Breast epithelium (tissue), 4 donors: ENCODE measurements around the gene ACSS1. TPM values are rescaled to one million over a fixed set of nuclear protein-coding genes. Genes with fewer than 3 reads are reported as not detected.

Experiments used
- DNase-seq, 2 donors: peaks; one replicate each; pipeline ENCODE4 v3.0.0-alpha.2; 2019; ENCODE audit warnings: low spot score in 2 of 2
- H3K27ac ChIP-seq, 2 donors: fragments of 200-600 bp; sonication (generic) in 1 of 2; one replicate each; pipeline ENCODE4 v1.5.1; 2016 to 2019; ENCODE audit warnings: mild to moderate bottlenecking in 1 of 2
- H3K27me3 ChIP-seq, 2 donors: fragments of 200-600 bp; sonication (generic) in 1 of 2; one replicate each; pipeline versions ENCODE4 v1.5.1 to v1.6.0; 2017 to 2019; ENCODE audit warnings: control low read depth in 1 of 2, mild to moderate bottlenecking in 1 of 2
- H3K36me3 ChIP-seq: fragments of 200-600 bp; one replicate; pipeline ENCODE4 v1.5.1; 2019
- H3K4me1 ChIP-seq, 2 donors: fragments of 200-600 bp; sonication (generic); one replicate each; pipeline ENCODE4 v1.5.1; 2016 to 2019; ENCODE audit warnings: control low read depth in 1 of 2
- H3K4me3 ChIP-seq, 3 donors: fragments of 200-600 bp; sonication (generic); 1 replicate in 2 of 3; 2 replicates in 1 of 3; pipeline ENCODE4 v1.5.1; 2016 to 2019; ENCODE audit warnings: mild to moderate bottlenecking in 3 of 3, moderate library complexity in 2 of 3
- H3K9me3 ChIP-seq, 2 donors: fragments of 200-600 bp; sonication (generic) in 1 of 2; one replicate each; pipeline ENCODE4 v1.5.1; 2016 to 2019; ENCODE audit warnings: control low read depth in 1 of 2
- POLR2A ChIP-seq: fragments of 450-650 bp; IDR thresholded peaks from one replicate; pipeline ENCODE4 v1.6.1; 2016; ENCODE audit warnings: antibody characterized with exemption, mild to moderate bottlenecking, moderate library complexity
- POLR2AphosphoS5 ChIP-seq, 3 donors: sonication (generic); formaldehyde crosslinking; IDR thresholded peaks; one replicate each; pipeline ENCODE4 v1.6.1; 2017; ENCODE audit warnings: antibody characterized with exemption in 3 of 3
- intact Hi-C: fragments of 100-400 bp; cut with DNase I; formaldehyde crosslinking; loops from one replicate; pipeline ENCODE4 v1.15.1; 2023; ENCODE audit warnings: low total_unique reads
- total RNA-seq, 3 donors: library from RNA; depleted of rRNA; stranded (reverse); fragments of >200 nt; gene quantifications; one replicate each; pipeline ENCODE4 v1.1.0, GENCODE V29; 2016
- TF ChIP-seq, protein P1 (sequence below), 3 donors: fragments of 450-650 bp; IDR thresholded peaks; one replicate each; pipeline ENCODE4 v1.5.1; 2016 to 2017; ENCODE audit warnings: antibody characterized with exemption in 3 of 3, mild to moderate bottlenecking in 3 of 3, moderate library complexity in 3 of 3

Gene ACSS1
- total RNA-seq, 3 donors from 2014 or later: 17.6 to 38.2 (median 37.4) TPM

DNA sequence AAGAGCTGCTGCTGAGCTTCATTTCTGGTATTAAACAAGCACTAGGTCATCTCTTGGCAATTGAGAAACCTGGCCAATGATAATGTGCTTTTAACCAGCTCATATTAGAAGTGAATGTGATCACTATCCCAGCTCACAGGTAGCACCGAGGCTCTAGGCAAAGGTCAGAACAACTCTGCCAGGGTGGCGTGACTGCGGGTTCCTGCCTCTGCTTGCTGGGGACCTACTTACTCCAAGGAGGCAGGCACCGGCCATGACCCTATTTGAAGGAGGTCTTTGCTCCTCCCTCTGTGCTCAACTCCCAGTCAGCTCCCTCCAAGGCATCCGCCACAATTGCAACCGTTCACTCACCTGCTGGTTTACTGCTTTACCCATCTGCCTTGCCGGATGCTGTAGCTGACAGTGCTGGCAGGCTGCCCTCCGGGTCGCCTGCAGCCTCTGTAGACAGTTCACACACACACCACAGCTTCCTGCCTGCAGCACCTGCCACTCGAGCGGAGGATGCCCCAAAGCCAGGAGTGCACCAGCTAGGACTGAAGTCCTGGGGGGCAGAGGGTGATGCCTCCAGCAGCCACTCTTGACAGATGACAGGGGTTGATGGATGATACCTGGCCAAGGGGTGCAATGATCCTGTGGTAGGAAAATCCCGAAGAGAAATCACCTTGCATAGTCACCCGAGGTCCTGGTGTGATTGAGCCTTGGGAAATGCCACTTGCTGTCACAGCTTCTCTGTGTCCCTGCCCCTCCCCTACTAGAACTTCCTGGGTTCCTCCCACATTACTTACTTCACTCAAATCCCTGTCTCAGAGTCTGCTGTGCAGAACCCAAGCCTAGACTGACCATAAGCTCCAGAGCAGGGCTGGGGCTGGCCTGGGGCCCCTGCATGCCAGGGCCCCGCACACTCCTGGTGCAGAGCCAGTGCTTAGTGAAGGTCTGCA, 32.8 kb upstream of the ACSS1 start:
- TF ChIP-seq POLR2AphosphoS5 (IDR thresholded peaks at IDR 0.05): no peak
- no peak for TF ChIP-seq POLR2A
- TF ChIP-seq, protein P1, sequence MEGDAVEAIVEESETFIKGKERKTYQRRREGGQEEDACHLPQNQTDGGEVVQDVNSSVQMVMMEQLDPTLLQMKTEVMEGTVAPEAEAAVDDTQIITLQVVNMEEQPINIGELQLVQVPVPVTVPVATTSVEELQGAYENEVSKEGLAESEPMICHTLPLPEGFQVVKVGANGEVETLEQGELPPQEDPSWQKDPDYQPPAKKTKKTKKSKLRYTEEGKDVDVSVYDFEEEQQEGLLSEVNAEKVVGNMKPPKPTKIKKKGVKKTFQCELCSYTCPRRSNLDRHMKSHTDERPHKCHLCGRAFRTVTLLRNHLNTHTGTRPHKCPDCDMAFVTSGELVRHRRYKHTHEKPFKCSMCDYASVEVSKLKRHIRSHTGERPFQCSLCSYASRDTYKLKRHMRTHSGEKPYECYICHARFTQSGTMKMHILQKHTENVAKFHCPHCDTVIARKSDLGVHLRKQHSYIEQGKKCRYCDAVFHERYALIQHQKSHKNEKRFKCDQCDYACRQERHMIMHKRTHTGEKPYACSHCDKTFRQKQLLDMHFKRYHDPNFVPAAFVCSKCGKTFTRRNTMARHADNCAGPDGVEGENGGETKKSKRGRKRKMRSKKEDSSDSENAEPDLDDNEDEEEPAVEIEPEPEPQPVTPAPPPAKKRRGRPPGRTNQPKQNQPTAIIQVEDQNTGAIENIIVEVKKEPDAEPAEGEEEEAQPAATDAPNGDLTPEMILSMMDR (IDR thresholded peaks at IDR 0.05): no peak
- no peaks in the 10 kb centered on the region for H3K36me3 ChIP-seq
- no peak for DNase-seq
- intact Hi-C loops: no loop called here
- no peaks in the 10 kb centered on the region for H3K4me1 ChIP-seq
- H3K27ac ChIP-seq: no peak overlapping the region
- H3K4me3 ChIP-seq: no peak overlapping the region
- peaks cover 0 to 18% of the 10 kb centered on the region in 2 donors for H3K27me3 ChIP-seq
- H3K9me3 ChIP-seq: no peaks in the 10 kb centered on the region

DNA sequence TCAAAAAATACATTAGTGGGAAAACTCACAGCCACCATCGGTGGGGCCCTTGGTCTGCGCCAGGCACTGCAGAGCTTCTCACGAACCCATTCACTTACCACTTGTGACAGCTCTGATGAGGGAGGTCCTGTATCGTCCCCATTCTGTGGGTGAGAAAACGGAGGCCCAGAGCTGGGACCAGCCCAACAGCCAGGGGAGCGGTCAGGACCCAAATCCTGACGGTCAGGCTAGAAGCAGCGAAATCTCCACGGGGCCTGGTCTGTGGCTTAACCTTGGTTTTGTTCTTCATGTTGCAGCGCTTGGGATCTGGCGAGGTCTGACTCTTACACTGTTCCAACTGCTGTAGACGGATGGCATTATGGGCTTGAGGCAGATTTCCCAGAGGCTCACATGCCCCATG, 31.7 kb upstream of the ACSS1 start:
- intact Hi-C loops: no loop called here
- Histone ChIP-seq H3K27me3 (peaks cover 0 to 29% of the 10 kb centered on the region in 2 donors), H3K4me3 (no peak overlapping the region), H3K4me1 (peaks cover 0 to 3% of the 10 kb centered on the region in 2 donors), H3K36me3 (no peaks in the 10 kb centered on the region), H3K9me3 (no peaks in the 10 kb centered on the region), H3K27ac (no peak overlapping the region)
- no peak for DNase-seq
- TF ChIP-seq POLR2A (no peak), POLR2AphosphoS5 (IDR thresholded peaks at IDR 0.05) (no peak)
- TF ChIP-seq, protein P1 (IDR thresholded peaks at IDR 0.05): no peak

DNA sequence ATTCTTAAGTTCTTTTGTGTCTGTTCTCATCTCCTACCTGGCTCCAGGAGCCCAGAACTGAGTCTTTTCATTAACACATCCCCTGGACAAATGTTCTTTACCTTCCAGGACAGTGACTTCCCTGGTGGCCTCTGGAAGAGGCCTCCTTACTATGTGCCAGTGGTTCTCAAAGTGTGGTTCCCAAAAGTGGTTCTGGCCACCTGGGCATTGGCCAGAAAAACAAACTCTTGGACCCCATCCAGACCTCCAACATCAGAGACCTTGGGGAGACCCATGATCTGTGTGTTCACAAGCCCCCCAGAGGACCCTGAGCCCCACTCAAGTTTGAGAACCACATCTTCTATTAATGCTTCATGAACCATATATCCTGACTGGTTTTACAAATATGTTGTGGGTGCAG, 31.2 kb upstream of the ACSS1 start:
- H3K36me3 ChIP-seq: no peaks in the 10 kb centered on the region
- no peak for DNase-seq
- peaks cover 0 to 8% of the 10 kb centered on the region in 2 donors for H3K4me1 ChIP-seq
- peaks cover 0 to 34% of the 10 kb centered on the region in 2 donors for H3K27me3 ChIP-seq
- no peak overlapping the region for H3K27ac ChIP-seq
- intact Hi-C loops: no loop called here
- TF ChIP-seq POLR2A: no peak
- TF ChIP-seq, protein P1 (IDR thresholded peaks at IDR 0.05): no peak
- no peak for TF ChIP-seq POLR2AphosphoS5 (IDR thresholded peaks at IDR 0.05)
- no peak overlapping the region for H3K4me3 ChIP-seq
- no peaks in the 10 kb centered on the region for H3K9me3 ChIP-seq

DNA sequence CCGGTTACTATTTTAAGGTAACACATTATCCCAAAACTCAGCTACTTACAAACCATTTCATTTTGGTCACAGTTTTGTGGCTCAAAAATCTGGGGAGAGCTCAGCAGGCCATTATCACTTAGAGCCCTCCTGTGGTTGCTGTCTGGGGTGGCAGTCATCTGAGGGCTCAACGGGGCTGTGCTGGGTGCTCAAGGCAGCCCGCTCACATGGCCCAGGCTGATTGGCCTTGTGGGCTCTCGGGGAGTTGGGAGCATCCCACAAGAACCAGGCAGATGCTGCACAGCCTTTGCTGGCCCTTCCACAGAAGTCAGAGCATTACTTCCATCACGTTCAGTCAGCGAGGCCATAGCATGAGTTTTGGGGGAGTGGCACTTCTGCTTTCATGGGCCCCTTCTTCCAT, 30.3 kb upstream of the ACSS1 start:
- peaks cover 0 to 43% of the 10 kb centered on the region in 2 donors for H3K27me3 ChIP-seq
- intact Hi-C loops: no loop called here

More for the DNA sequence above, 30.3 kb upstream of the ACSS1 start:
- Histone ChIP-seq H3K27ac (no peak overlapping the region), H3K4me3 (no peak overlapping the region), H3K36me3 (no peaks in the 10 kb centered on the region), H3K9me3 (no peaks in the 10 kb centered on the region), H3K4me1 (peaks cover 0 to 17% of the 10 kb centered on the region in 2 donors)
- TF ChIP-seq POLR2A (no peak), POLR2AphosphoS5 (IDR thresholded peaks at IDR 0.05) (no peak)
- TF ChIP-seq, protein P1 (IDR thresholded peaks at IDR 0.05): no peak
- DNase-seq: no peak
